HG03039 (cell line): ENCODE data around the gene ASB2.

Source experiments
- ATAC-seq: cut with Tn5 transposase; IDR thresholded peaks from one replicate; pipeline ENCODE4 v1.9.1; 2021; ENCODE audit warnings: mild to moderate bottlenecking, moderate library complexity; ENCODE audit not compliant: unreplicated experiment

Gene ASB2

DNA sequence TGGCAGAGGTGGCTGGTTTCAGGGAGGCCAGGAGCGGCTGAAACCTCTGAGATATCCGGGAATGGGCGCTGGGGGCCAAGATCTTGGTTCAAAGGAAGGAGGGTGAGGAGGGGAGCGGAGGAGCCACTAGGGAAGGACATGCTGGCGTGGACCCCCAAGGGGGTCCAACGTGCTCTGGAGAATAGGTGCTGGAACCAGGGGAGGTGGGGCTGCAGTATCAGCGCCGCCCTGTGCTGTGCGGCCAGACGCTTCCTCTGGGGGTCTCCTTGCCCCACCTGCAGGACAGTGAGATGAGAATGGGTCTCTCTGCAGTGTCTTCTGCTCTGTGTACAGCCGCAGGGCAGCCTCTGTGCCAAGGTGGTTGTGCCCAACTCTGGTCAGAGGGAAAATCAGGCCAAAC, 46.7 kb downstream of the ASB2 start:
- no peak for ATAC-seq

DNA sequence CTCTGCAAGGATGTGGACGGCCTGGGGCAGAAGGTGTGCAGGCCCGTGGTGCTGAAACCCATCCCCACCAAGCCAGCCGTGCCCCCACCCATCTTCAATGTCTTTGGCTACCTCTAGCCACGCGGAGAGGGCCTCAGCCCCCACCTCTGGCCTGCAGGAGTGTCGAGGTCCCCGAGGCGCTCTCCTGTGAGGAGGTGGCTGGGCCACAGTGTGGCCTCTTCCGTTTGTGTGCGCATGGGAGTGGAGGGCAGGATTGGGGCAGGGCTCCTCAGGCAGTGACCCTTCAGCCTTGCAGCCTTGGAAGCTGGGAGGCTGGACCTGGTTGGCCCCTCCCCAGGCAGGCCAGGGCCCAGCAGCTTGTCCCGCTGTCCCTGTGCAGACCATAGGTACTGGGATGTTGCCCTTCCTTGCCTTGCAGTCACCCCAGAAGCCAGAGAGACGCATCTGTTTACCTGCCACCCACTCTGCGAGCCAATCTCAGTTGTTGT, 47.3 kb downstream of the ASB2 start:
- ATAC-seq: no peak

DNA sequence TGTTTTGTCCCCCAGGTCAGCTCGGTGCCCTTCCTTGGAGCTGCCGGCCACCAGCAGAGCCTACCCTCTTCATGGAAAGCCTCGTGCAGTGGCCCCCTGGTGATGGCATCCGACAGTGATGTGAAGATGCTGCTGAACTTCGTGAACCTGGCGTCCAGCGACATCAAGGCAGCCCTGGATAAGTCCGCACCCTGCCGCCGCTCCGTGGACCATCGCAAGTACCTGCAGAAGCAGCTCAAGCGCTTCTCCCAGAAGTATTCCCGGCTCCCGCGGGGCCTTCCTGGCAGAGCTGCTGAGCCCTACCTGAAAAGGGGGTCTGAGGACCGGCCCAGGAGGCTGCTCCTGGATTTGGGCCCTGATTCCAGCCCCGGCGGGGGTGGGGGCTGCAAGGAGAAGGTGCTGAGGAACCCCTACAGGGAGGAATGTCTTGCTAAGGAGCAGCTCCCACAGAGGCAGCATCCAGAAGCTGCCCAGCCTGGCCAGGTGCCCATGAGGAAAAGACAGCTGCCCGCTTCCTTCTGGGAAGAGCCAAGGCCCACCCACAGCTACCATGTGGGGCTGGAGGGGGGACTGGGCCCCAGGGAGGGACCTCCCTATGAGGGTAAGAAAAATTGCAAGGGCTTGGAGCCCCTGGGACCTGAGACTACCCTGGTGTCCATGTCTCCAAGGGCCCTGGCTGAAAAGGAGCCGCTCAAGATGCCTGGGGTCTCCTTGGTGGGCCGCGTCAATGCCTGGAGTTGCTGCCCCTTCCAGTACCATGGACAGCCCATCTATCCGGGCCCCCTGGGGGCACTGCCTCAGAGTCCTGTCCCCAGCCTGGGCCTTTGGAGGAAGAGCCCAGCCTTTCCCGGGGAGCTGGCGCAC, 48.0 kb downstream of the ASB2 start:
- no peak for ATAC-seq

- no peak for ATAC-seq
Observed at GRCh38 chr14:93927800-93928145, 48.6 kb downstream of the ASB2 start.

GRCh38 chr14:93926873-93927799, 49.2 kb downstream of the ASB2 start, which contains the start of gene FAM181A:
FAM181A (plus strand) TSS chr14:93927344; CDS start chr14:93928286, 942 bp downstream.
- no peak for ATAC-seq

DNA sequence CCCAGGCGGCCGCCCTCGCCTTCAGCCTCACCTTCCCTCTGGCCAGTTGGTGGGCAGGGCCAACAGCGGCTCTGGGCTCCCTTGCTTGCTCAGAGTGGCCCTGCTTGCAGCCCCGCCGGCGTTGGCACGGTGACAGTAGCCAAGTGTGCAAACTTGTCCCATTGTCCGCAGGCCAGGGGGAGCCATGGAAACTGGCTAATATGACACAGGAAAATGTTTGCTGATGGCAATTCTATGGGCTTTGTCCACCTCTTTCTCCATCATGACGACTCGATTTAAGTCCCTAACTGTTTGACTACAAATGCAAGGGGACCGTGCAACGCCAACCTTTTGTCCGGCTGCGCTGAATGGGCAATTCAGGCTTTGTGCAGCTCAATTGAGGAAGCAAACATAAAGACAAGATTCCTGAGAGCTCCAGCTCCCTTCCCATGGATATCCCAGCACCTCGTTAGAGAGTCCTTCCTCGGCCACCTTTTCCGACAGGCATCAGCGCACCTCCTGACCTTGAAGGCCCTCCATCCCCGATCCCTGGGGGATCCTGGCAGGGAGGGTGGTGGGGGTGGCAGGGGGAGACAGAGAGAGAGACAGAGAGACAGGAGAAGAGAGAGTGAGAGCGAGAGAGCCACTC, 50.0 kb downstream of the ASB2 start:
- ATAC-seq: no peak

DNA sequence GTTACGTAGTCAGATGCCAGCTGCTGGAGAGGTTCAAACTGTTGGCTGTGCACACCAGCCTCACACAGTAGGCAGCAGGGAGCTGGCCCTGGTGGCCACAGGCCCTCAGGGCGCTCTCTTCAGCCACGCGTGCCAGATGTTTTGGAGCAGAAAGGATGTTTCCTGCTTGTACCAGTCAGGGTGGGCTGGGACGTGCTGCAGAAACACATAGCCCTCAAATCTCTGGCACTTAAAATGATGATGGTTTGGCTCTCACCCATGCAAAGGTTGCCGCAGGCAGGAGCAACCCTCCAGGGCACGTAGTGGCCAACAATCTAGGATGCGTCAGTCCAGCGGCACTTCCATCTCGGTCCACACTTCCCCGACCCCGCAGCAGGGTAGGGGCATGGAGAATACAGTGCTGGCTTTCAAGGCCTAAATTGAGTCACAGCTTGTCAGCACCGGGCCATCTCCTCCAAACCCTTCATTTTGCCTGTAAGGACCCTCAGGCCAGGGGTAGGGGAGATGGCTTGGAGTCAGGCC, 50.9 kb downstream of the ASB2 start:
- no peak for ATAC-seq

- no peak for ATAC-seq
Observed at GRCh38 chr14:93924592-93925355, 51.6 kb downstream of the ASB2 start.

GRCh38 chr14:93923626-93924025, 52.7 kb downstream of the ASB2 start:
- ATAC-seq: no peak

GRCh38 chr14:93921001-93921806, 55.2 kb downstream of the ASB2 start:
- no peak for ATAC-seq

GRCh38 chr14:93917141-93917540, 59.2 kb downstream of the ASB2 start:
- no peak for ATAC-seq

DNA sequence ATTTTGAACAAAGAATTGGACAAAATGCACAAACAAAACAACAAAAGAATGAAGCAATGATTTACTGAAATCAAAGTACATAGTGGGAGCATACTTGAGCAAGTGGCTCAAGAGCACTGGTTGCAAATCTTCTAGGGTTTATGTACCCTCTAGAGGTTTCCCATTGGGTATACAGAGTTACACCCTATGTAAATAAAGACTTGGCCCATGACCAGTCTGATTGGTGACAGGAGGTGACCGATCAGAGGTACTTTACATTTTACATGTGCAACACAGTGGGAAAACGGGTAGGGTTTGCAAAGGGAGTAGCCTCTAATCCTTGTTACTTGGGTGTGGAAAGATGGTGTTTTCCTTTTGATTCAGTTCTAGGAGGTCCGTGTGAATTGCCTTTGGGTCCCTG, 59.9 kb downstream of the ASB2 start:
- no peak for ATAC-seq

GRCh38 chr14:93915800-93916199, 60.6 kb downstream of the ASB2 start:
- ATAC-seq: no peak

DNA sequence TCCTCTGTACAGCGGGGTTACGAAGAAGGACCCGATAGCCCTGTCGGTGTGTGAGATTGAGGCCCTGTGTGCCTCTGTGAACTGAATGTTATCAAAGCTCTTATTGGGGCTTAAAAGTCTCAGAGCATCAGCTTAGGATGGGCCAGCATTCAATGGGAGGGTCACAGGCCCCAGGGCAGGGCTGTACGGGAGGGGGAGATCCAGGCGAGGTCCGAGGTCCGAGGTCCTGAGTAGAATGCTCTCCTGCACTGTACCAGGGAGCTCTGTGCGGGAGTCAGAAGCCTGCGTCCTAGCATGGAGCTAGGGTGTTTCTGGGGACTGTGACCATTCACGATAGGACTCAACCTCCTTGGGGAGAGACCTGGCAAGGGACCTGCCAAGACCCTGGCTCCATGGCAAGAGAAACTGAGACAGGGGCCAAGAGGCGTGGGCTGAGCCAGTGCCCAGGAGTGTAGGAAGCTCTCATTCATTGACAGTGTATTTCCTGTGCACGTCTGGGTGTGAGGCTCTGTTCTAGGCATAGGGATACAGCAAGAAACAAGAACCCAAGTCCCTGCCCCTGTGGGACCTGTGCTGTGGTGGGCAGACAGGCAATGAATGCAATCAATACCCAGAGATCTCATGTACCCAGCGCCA, 61.2 kb downstream of the ASB2 start:
- ATAC-seq: no peak

DNA sequence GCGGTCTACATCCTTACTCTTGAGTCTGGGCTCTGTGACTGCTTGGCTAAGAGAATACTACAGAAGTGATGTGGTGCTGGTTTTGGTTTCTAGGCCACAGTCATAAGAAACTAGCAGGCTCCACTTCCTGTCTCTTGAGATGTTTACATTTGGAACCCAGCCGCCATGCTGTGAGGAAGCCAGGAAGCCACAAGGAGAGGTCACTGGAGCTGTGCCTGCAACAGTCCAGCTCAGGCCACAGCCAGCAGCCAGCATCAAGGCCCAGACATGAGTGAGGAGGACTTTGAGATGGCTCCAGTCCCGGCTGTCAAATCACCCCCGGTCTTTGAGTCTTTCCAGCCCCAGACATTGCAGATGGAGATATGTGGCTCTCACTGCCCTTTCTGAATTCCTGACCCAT, 62.1 kb downstream of the ASB2 start:
- no peak for ATAC-seq

DNA sequence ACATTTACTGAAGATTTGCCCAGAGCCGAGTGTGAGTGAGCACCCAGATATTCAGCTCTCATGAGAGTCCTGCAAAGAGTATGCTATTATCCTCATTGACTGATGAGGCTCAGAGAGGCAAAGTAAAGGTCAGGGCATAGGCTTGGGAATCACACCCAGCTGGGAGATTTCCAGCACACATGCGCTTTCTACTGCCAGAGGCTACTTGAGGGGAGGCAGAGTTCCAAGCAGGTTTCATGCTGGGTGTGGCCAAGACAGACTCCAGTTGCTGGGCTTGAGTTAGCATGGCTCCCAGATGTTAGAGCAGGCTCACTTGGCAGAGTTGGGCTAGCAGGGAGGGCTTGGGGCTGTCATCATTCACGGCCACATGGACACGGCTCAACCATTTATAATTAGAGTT, 63.6 kb downstream of the ASB2 start:
- ATAC-seq: no peak

- ATAC-seq: no peak
Observed at GRCh38 chr14:93911975-93912615, 64.3 kb downstream of the ASB2 start.

- ATAC-seq: no peak
Observed at GRCh38 chr14:93909429-93910128, 66.8 kb downstream of the ASB2 start.
